ENCODE data around the gene PHACTR1. TPM values are rescaled to one million over a fixed set of nuclear protein-coding genes. Genes with fewer than 3 reads are reported as not detected.

Gene PHACTR1
- total RNA-seq, 2 donors from 2014 or later: 0.14 to 1.6 TPM

DNA sequence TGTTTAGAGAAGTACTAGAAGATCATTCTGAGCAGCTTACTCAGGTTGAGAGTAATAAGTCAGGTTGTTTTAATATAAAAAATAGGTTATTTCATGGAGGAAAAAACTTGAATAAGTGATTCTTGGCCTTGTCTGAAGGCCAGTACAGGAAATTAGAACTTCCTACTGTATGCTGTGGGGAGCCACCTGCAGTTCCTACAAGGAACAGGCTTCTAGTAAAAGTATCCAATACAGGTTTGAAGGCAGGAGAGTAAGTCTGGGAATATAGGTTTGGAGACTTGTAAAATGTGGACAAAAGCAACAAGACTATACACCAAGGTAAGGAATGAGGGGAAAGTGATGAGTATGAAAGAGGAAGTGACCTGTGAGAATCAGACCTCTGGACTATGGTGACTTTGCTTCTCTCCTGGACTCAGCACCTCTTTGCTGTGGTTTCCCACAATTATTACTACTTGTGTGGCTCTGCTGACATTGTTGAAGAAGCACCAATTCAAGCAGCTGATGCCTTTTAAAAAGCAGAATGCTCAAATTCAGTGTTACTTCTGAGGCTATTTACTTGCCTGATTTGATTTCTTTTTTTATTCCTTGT lies 333.2 kb downstream of the PHACTR1 start:
- peaks cover 15 to 35% of the 10 kb centered on the region in 2 donors for H3K27me3 Mint-ChIP-seq
- H3K4me1 Mint-ChIP-seq (ENCODE audit: low read depth in 2 of 2): no peaks in the 10 kb centered on the region
- H3K36me3 Mint-ChIP-seq: no peaks in the 10 kb centered on the region
- H3K4me3 Mint-ChIP-seq: no peak overlapping the region
- no peaks in the 10 kb centered on the region for H3K9me3 Mint-ChIP-seq
- no peak for DNase-seq (ENCODE audit: low spot score)
- no peak for ATAC-seq
- no peak overlapping the region for H3K27ac Mint-ChIP-seq

GRCh38 chr6:13053006-13053461 lies 336.5 kb downstream of the PHACTR1 start:
- ATAC-seq (no peak), DNase-seq (ENCODE audit: low spot score) (no peak)
- H3K4me1 Mint-ChIP-seq (ENCODE audit: low read depth in 2 of 2): no peaks in the 10 kb centered on the region
- no peaks in the 10 kb centered on the region for H3K36me3 Mint-ChIP-seq
- H3K9me3 Mint-ChIP-seq: no peaks in the 10 kb centered on the region
- no peak overlapping the region for H3K4me3 Mint-ChIP-seq
- H3K27me3 Mint-ChIP-seq: peaks cover 19 to 55% of the 10 kb centered on the region in 2 donors
- H3K27ac Mint-ChIP-seq: no peak overlapping the region

DNA sequence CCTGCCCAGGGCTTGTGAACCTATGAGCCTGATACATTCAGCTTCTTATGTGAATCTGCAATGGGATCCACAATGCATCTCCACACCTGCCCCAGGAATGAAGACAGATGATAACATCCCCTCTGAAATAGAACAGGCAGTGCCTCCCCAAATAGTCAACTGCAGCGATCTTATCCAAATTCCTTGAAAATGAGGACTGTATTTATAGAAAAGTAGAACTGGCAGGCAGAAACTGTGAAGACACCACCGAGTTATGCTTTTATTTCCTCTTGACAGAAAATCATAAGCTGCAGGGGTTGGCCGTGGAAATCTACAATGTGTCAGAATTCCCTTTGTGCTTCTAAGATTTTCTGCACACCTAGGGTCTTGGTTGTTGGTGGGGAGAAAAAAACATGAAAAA lies 341.5 kb downstream of the PHACTR1 start:
- H3K4me1 Mint-ChIP-seq (ENCODE audit: low read depth in 2 of 2): no peaks in the 10 kb centered on the region
- ATAC-seq (no peak), DNase-seq (ENCODE audit: low spot score) (no peak)
- H3K27ac Mint-ChIP-seq: no peak overlapping the region
- no peaks in the 10 kb centered on the region for H3K36me3 Mint-ChIP-seq
- no peak overlapping the region for H3K4me3 Mint-ChIP-seq
- no peaks in the 10 kb centered on the region for H3K9me3 Mint-ChIP-seq
- peaks cover 10 to 31% of the 10 kb centered on the region in 2 donors for H3K27me3 Mint-ChIP-seq

- no peak for ATAC-seq
- no peak for DNase-seq (ENCODE audit: low spot score)
- no peaks in the 10 kb centered on the region for H3K36me3 Mint-ChIP-seq
- H3K27ac Mint-ChIP-seq: no peak overlapping the region
- peaks cover 8 to 25% of the 10 kb centered on the region in 2 donors for H3K27me3 Mint-ChIP-seq
- H3K4me1 Mint-ChIP-seq (ENCODE audit: low read depth in 2 of 2): no peaks in the 10 kb centered on the region
- H3K4me3 Mint-ChIP-seq: no peak overlapping the region
- H3K9me3 Mint-ChIP-seq: no peaks in the 10 kb centered on the region
Measured at GRCh38 chr6:13059026-13059425, 342.5 kb downstream of the PHACTR1 start.

DNA sequence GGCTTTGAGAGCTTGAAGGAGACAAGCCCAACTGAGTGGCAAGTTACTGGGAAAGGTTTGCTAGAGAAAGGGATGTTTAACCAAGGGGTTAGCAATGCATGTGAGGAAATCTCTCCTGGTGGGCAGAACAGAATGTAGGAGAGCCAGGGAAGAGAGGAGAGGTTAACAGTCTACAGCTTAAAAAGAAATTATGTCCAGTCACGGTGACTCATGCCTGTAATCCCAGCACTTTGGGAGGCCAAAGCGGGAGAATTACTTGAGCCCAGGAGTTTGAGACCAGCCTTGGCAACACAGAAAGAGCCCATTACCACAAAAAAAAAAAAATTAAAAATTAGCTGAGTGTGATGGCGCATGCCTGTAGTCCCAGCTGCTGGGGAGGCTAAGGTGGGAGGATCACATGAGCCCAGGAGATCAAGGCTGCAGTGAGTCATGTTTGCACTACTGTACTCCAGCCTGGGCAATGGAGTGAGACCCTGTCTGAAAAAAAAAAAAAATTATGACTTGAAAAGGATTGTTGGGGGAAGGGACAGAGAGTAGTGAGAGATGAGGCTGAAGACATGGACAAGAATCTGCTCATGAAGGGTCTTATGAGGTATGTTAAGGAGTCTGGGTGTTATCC lies 346.8 kb downstream of the PHACTR1 start:
- H3K27ac Mint-ChIP-seq: no peak overlapping the region
- H3K4me1 Mint-ChIP-seq (ENCODE audit: low read depth in 2 of 2): no peaks in the 10 kb centered on the region
- no peak overlapping the region for H3K4me3 Mint-ChIP-seq
- DNase-seq (ENCODE audit: low spot score) (no peak), ATAC-seq (no peak)
- no peaks in the 10 kb centered on the region for H3K36me3 Mint-ChIP-seq
- H3K9me3 Mint-ChIP-seq: no peaks in the 10 kb centered on the region
- H3K27me3 Mint-ChIP-seq: peaks cover 0 to under 1% of the 10 kb centered on the region in 2 donors

GRCh38 chr6:13065581-13065980 lies 349.0 kb downstream of the PHACTR1 start:
- H3K36me3 Mint-ChIP-seq: no peaks in the 10 kb centered on the region
- peaks cover 7% of the 10 kb centered on the region in 2 donors for H3K27me3 Mint-ChIP-seq
- H3K27ac Mint-ChIP-seq: no peak overlapping the region
- H3K9me3 Mint-ChIP-seq: no peaks in the 10 kb centered on the region
- no peaks in the 10 kb centered on the region for H3K4me1 Mint-ChIP-seq (ENCODE audit: low read depth in 2 of 2)
- no peak overlapping the region for H3K4me3 Mint-ChIP-seq
- ATAC-seq (no peak), DNase-seq (ENCODE audit: low spot score) (no peak)

- no peaks in the 10 kb centered on the region for H3K4me1 Mint-ChIP-seq (ENCODE audit: low read depth in 2 of 2)
- no peak for ATAC-seq
Measured at GRCh38 chr6:13066050-13066449, 349.5 kb downstream of the PHACTR1 start.

GRCh38 chr6:13066820-13067219 lies 350.3 kb downstream of the PHACTR1 start:
- Mint-ChIP-seq H3K4me3 (no peak overlapping the region), H3K36me3 (no peaks in the 10 kb centered on the region), H3K27ac (no peak overlapping the region), H3K4me1 (ENCODE audit: low read depth in 2 of 2) (no peaks in the 10 kb centered on the region), H3K27me3 (peaks cover 7% of the 10 kb centered on the region in 2 donors), H3K9me3 (no peaks in the 10 kb centered on the region)
- DNase-seq (ENCODE audit: low spot score) (no peak), ATAC-seq (no peak)

More at GRCh38 chr6:13066050-13066449, 349.5 kb downstream of the PHACTR1 start:
- Mint-ChIP-seq H3K36me3 (no peaks in the 10 kb centered on the region), H3K9me3 (no peaks in the 10 kb centered on the region), H3K27ac (no peak overlapping the region), H3K27me3 (peaks cover 7% of the 10 kb centered on the region in 2 donors), H3K4me3 (no peak overlapping the region)
- DNase-seq (ENCODE audit: low spot score): no peak

DNA sequence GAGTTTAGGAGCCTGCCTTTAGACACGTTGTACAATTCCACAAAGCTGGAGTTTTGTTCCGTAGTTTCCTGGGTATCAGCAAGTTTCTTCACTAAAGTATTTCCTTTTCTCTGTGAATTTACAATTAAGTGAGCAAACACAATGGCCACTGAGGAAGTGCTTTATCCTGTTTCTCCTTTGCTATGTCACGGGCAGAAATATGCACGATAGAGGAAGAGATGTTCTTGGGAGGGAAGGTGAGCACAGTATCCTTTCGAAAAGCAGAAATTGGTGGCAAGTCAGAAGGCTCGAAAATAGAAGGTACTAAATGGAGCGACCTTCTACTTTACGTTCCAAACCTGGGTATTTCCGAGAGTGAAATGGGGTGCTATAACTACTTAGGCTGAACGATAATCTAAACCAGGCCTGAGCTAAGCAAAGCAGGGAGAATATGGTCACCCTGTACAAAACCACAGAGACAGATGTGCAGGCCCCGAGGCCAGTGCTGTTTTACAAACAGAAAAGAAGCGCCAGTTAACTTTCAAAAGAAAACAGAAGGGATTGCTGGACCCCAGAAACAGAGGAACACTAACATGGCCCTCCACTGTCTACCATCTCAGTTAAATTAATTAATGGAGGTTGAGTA lies 352.1 kb downstream of the PHACTR1 start:
- ATAC-seq (peak in 1 of 2 donors; percentile 6), DNase-seq (ENCODE audit: low spot score) (no peak)
- Mint-ChIP-seq H3K4me3 (no peak overlapping the region), H3K27me3 (peaks cover 13 to 14% of the 10 kb centered on the region in 2 donors), H3K9me3 (no peaks in the 10 kb centered on the region), H3K27ac (no peak overlapping the region), H3K36me3 (no peaks in the 10 kb centered on the region), H3K4me1 (ENCODE audit: low read depth in 2 of 2) (no peaks in the 10 kb centered on the region)

DNA sequence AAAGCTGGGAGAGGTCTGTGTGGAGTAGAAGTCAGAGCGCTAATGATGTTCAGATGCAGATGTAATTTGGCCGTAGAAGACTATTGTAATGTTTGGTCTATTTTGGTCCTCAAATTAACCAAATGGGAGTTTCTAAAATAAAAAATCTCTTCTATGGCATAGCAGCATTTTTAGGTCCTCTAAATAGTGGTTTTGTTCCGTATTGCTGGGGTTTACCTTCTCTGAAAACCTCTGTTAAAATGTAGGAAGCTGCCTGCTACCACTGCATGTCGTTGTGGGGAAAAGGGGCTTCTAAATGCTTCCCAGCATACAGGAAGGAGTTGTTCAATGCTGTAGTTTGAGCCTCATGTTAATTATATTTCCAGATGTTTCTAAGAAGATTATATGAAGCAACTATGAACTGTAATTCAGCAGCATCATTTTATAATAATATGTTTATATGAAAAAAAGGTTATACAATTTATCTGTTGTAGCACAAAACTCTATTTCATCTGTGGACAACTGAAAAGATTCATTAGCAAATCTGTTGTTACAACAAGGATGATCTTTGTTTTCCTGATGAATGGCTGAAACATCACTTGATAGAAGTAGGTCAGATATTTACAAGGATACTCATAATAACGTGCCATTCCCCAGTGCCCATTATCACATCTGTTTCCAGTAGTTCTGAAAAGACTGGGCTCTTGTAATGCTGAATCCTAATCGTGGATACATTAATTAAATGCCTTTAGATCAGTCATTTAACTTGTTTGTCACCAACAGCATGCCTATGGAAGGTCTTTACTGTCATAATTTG lies 355.2 kb downstream of the PHACTR1 start:
- H3K27me3 Mint-ChIP-seq: peaks cover 22 to 36% of the 10 kb centered on the region in 2 donors
- no peaks in the 10 kb centered on the region for H3K36me3 Mint-ChIP-seq
- no peak for ATAC-seq

DNA sequence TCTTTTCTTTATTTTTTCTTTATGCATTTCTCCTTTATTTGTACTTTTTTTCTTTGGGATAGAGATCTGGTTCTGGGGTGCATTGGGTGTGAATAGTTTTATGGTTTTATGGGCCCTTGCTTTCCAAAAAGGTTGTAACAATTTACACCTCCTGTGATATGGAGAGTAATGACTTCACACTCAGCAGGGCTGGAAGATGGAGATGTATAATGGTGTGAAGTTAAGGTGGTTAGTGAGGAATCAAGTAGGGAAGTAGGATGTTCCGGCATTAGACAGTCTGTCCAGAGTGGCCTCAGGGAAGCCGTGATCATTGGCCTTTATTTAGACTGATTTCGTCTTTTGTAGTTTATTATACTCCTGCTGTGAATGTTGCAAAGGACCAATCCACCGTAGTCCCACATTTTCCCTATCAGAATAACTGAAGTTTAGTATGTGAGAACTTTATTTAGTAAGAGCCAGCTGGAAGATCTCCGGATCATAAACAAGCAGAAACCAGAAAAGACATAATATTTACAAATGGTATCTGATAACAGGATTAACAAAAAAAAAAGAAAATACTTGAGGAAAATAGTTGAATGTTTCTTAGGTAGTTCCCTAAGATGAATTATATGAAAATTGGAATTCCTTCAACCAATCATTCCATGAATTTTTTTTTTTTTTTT lies 356.2 kb downstream of the PHACTR1 start:
- no peak for DNase-seq (ENCODE audit: low spot score)
- H3K4me3 Mint-ChIP-seq: no peak overlapping the region
- no peaks in the 10 kb centered on the region for H3K9me3 Mint-ChIP-seq
- H3K4me1 Mint-ChIP-seq (ENCODE audit: low read depth in 2 of 2): no peaks in the 10 kb centered on the region
- no peak overlapping the region for H3K27ac Mint-ChIP-seq
- no peak for ATAC-seq
- peaks cover 30 to 45% of the 10 kb centered on the region in 2 donors for H3K27me3 Mint-ChIP-seq
- H3K36me3 Mint-ChIP-seq: no peaks in the 10 kb centered on the region

More for the DNA sequence above, 355.2 kb downstream of the PHACTR1 start:
- no peak for DNase-seq (ENCODE audit: low spot score)
- no peak overlapping the region for H3K27ac Mint-ChIP-seq
- no peaks in the 10 kb centered on the region for H3K9me3 Mint-ChIP-seq
- no peaks in the 10 kb centered on the region for H3K4me1 Mint-ChIP-seq (ENCODE audit: low read depth in 2 of 2)
- H3K4me3 Mint-ChIP-seq: no peak overlapping the region

DNA sequence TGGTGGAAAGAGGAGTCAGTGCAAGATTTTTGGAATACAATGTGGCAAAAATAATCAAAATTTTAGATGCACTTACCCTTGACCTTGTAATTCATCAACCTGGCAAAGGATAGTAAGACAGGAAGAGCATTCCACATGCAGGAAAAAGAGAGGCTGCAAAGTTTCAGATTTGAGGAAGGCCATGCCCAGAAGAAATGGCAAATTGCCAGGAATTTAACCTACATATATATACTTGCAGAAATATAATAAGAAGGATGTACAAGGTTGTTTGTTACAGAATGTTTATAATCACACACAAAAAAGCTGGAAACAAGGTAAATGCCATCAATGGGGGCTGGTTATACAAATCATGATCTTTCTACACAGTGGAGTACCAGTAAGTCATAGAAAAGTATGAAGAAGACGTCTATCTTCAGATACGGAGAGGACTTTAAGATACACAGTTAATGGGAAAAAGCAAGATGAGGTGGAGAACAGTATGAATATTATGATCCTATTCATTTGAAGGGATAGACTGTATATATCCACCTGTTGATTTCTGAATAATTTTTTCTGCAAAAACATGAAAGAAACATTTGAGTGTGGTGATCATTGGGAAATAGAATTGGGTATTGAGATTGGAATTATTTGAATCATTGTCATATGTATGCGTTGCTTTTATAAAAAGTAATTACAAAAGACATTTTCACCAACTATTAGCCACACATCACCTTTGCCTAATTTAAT lies 358.0 kb downstream of the PHACTR1 start:
- Mint-ChIP-seq H3K4me1 (ENCODE audit: low read depth in 2 of 2) (no peaks in the 10 kb centered on the region), H3K27ac (no peak overlapping the region), H3K27me3 (peaks cover 26 to 45% of the 10 kb centered on the region in 2 donors), H3K4me3 (no peak overlapping the region), H3K36me3 (no peaks in the 10 kb centered on the region), H3K9me3 (no peaks in the 10 kb centered on the region)
- no peak for ATAC-seq
- DNase-seq (ENCODE audit: low spot score): no peak

All from natural killer cell treated with Interleukin-12 subunit alpha and Interleukin-12 subunit beta and Interleukin-15 and Interleukin-18, amount 100 ng/mL, for 72 hours (primary cell).